Breast epithelium (tissue), 3 donors: ENCODE measurements around the gene RPS3A.

Experiments
- POLR2A ChIP-seq: fragments of 450-650 bp; IDR thresholded peaks from one replicate; pipeline ENCODE4 v1.6.1; 2016; ENCODE audit warnings: antibody characterized with exemption, mild to moderate bottlenecking, moderate library complexity
- POLR2AphosphoS5 ChIP-seq, 3 donors: sonication (generic); formaldehyde crosslinking; IDR thresholded peaks; one replicate each; pipeline ENCODE4 v1.6.1; 2017; ENCODE audit warnings: antibody characterized with exemption in 3 of 3
- TF ChIP-seq, protein P1 (sequence below), 3 donors: fragments of 450-650 bp; IDR thresholded peaks; one replicate each; pipeline ENCODE4 v1.5.1; 2016 to 2017; ENCODE audit warnings: antibody characterized with exemption in 3 of 3, mild to moderate bottlenecking in 3 of 3, moderate library complexity in 3 of 3

DNA sequence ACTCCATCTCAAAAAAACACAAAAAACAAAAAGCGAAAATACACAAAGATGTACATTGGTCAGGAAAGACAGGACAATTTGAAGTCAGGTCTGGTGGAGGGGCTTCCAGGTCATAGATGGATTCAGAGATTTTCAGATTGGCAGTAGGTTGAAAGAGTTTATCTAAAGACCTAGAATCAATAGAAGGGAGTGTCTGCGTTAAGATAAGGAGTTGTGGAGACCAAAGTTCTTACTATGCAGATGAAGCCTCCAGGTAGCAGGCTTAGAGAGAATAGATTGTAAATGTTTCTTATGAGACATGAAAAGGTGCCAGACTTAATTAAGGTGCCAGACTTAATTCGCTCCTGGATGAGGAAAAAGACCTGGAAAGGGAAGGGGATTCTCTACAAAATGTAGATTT is 6.9 kb upstream of the RPS3A start:
- no peak for TF ChIP-seq POLR2A
- TF ChIP-seq, protein P1, sequence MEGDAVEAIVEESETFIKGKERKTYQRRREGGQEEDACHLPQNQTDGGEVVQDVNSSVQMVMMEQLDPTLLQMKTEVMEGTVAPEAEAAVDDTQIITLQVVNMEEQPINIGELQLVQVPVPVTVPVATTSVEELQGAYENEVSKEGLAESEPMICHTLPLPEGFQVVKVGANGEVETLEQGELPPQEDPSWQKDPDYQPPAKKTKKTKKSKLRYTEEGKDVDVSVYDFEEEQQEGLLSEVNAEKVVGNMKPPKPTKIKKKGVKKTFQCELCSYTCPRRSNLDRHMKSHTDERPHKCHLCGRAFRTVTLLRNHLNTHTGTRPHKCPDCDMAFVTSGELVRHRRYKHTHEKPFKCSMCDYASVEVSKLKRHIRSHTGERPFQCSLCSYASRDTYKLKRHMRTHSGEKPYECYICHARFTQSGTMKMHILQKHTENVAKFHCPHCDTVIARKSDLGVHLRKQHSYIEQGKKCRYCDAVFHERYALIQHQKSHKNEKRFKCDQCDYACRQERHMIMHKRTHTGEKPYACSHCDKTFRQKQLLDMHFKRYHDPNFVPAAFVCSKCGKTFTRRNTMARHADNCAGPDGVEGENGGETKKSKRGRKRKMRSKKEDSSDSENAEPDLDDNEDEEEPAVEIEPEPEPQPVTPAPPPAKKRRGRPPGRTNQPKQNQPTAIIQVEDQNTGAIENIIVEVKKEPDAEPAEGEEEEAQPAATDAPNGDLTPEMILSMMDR (IDR thresholded peaks at IDR 0.05): no peak
- TF ChIP-seq POLR2AphosphoS5 (IDR thresholded peaks at IDR 0.05): no peak
